MCF 10A (cell line): Measurements from ENCODE around the gene PARD3. TPM values are rescaled to one million over a fixed set of nuclear protein-coding genes. Genes with fewer than 3 reads are reported as not detected.

Source experiments
- BruUV-seq: library from RNA; stranded (reverse); fragments of 400-500 nt; replicated peaks from 2 replicates; lab custom pipeline; 2021; lab: Mats Ljungman, UMichigan
- CTCF ChIA-PET: fragments of 300-600 bp; sonication (Branson Sonifier 250); formaldehyde crosslinking; extraction: SDS; loops from one replicate; lab custom pipeline; 2021; ENCODE audit warnings: antibody characterized with exemption, inconsistent platforms; lab: Yijun Ruan, JAX
- POLR2A ChIA-PET: fragments of 300-600, 350-650 bp; sonication (Branson Sonifier 250); formaldehyde crosslinking; extraction: SDS; loops from one replicate; lab custom pipeline; 2020; ENCODE audit warnings: antibody characterized with exemption, inconsistent platforms; lab: Yijun Ruan, JAX
- DNase-seq: peaks from one replicate; pipeline ENCODE4 v3.0.0-alpha.2; 2018; ENCODE audit not compliant: unreplicated experiment
- H3K27ac Mint-ChIP-seq: one replicate; pipeline ENCODE4 v1.8.0; 2022; ENCODE audit warnings: mild to moderate bottlenecking, low read depth, mixed read lengths; ENCODE audit not compliant: unreplicated experiment
- H3K27me3 Mint-ChIP-seq: one replicate; pipeline ENCODE4 v1.8.0; 2022; ENCODE audit warnings: mixed read lengths; ENCODE audit not compliant: insufficient read depth, unreplicated experiment
- H3K36me3 Mint-ChIP-seq: one replicate; pipeline ENCODE4 v1.8.0; 2022; ENCODE audit warnings: mild to moderate bottlenecking, moderate library complexity, mixed read lengths; ENCODE audit not compliant: insufficient read depth, unreplicated experiment
- H3K4me1 Mint-ChIP-seq: one replicate; pipeline ENCODE4 v1.8.0; 2022; ENCODE audit warnings: mixed read lengths; ENCODE audit not compliant: insufficient read depth, unreplicated experiment
- H3K4me3 Mint-ChIP-seq: one replicate; pipeline ENCODE4 v1.8.0; 2022; ENCODE audit warnings: mild to moderate bottlenecking, moderate library complexity, mixed read lengths; ENCODE audit not compliant: unreplicated experiment
- H3K9me3 Mint-ChIP-seq: one replicate; pipeline ENCODE4 v1.8.0; 2022; ENCODE audit warnings: mixed read lengths; ENCODE audit not compliant: unreplicated experiment
- intact Hi-C: fragments of 100-400 bp; cut with micrococcal nuclease; formaldehyde crosslinking; loops from 2 replicates; pipeline ENCODE4 v1.14.1; 2022
- total RNA-seq: library from RNA; stranded (reverse); gene quantifications from 2 replicates; pipeline ENCODE4 v1.2.3, GENCODE V29; 2022
- TF ChIP-seq, protein P1 (sequence below): fragments of 200-600 bp; IDR thresholded peaks from one replicate; pipeline ENCODE4 v1.8.0; 2022; ENCODE audit warnings: antibody characterized with exemption, mild to moderate bottlenecking; ENCODE audit not compliant: unreplicated experiment

Gene PARD3
- total RNA-seq, 1 experiment from 2014 or later, result 70.0 TPM

DNA sequence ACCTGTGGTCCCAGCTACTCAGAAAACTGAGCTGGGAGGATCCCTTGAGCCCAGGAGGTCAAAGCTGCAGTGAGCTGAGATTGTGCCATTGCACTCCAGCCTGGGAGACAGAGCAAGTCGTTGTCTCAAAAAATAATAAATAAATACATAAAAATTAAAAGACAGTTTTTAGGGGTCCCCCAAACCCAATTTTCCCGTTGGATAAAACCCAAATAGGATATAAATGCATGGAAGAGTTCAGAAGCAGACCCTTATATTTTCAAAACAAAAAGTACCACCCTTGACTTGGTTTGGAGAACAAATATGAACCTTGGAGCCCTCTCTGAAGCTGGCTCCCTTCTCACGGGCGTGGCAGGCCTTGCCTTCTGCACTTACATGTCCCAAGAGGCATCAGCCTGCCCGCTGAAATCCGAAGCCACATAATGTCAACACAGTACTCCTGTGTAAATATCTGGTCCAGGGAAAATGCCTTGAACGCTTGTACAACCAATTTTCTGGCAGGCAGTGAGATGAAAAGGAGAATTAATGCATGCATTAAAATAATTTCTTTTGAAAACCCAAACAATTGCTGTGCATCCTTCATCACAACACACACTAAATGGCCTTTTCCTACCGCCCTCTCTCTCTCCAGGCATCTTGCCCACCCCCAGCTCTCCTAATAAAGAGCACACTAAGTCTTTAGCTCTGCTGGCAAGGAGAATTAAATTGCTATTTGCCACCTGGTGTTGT lies 46.4 kb upstream of the PARD3 start:
- CTCF ChIA-PET, result interaction anchor here (0.6 to 0.7 kb wide), 2 partner anchors 67 to 1555 kb away, joined by 3 read pairs; no protein-coding TSS in a partner anchor
- DNase-seq, result peak; percentile 48
- Mint-ChIP-seq H3K36me3 (no peaks in the 10 kb centered on the region), H3K27ac (no peak overlapping the region), H3K9me3 (no peaks in the 10 kb centered on the region), H3K4me1 (peaks cover 5% of the 10 kb centered on the region), H3K27me3 (peaks cover 11% of the 10 kb centered on the region), H3K4me3 (no peak overlapping the region)
- TF ChIP-seq, protein P1, sequence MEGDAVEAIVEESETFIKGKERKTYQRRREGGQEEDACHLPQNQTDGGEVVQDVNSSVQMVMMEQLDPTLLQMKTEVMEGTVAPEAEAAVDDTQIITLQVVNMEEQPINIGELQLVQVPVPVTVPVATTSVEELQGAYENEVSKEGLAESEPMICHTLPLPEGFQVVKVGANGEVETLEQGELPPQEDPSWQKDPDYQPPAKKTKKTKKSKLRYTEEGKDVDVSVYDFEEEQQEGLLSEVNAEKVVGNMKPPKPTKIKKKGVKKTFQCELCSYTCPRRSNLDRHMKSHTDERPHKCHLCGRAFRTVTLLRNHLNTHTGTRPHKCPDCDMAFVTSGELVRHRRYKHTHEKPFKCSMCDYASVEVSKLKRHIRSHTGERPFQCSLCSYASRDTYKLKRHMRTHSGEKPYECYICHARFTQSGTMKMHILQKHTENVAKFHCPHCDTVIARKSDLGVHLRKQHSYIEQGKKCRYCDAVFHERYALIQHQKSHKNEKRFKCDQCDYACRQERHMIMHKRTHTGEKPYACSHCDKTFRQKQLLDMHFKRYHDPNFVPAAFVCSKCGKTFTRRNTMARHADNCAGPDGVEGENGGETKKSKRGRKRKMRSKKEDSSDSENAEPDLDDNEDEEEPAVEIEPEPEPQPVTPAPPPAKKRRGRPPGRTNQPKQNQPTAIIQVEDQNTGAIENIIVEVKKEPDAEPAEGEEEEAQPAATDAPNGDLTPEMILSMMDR, result no peak
- POLR2A ChIA-PET, result no interaction called here
- intact Hi-C loops, result no loop called here
- no TSS peak for BruUV-seq

DNA sequence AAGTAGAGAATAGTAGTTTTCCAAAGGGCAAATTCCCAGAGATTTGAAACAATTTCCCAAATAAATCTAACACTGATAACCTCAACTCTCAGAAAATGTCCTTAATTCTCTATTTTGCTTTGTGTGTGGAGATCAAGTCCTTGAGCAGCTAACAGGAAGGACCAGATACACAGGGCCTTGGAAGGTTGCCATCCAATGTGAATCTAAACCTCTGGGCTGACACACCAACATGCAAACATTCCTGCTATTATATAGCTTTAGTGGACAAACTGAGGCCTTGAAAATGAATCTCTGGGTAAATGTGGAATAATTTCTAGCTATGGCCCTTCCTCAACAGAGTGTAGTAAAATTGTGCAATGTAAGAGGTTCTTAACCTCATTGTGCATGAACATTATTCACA lies 44.1 kb upstream of the PARD3 start:
- peaks cover 11% of the 10 kb centered on the region for H3K27me3 Mint-ChIP-seq
- TF ChIP-seq, protein P1, result no peak
- DNase-seq, result peak; percentile 3
- H3K36me3 Mint-ChIP-seq, result no peaks in the 10 kb centered on the region
- intact Hi-C loops, result no loop called here
- no peak overlapping the region for H3K4me3 Mint-ChIP-seq
- H3K27ac Mint-ChIP-seq, result no peak overlapping the region
- ChIA-PET POLR2A (interaction anchor here (0.8 kb wide), 1 partner anchor 95 kb away, joined by 3 read pairs; no protein-coding TSS in a partner anchor), CTCF (no interaction called here)
- no TSS peak for BruUV-seq
- H3K9me3 Mint-ChIP-seq, result no peaks in the 10 kb centered on the region
- peaks cover 3% of the 10 kb centered on the region for H3K4me1 Mint-ChIP-seq

DNA sequence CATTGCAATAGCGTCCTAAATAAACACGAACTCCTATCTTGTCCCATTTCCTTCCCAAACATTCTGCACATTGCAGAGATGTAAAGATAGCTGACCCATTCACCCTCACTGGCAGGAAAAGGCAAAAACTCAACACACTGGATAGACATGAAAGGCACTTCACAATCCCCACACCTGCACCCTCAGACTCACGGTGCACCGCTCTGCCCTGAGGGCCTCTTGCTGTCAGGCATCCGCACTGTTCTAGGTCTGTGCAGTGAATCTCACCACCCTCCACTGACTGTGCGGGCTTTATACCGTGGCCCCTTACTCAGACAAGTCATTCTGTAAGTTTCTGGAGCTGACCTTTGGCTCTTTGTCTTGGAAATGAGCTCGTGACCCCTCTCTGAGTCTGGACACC lies 42.9 kb upstream of the PARD3 start:
- no peak overlapping the region for H3K4me3 Mint-ChIP-seq
- intact Hi-C loops, result no loop called here
- POLR2A ChIA-PET, result no interaction called here
- H3K9me3 Mint-ChIP-seq, result no peaks in the 10 kb centered on the region
- TF ChIP-seq, protein P1, result no peak
- peaks cover 6% of the 10 kb centered on the region for H3K4me1 Mint-ChIP-seq
- H3K27me3 Mint-ChIP-seq, result peaks cover 11% of the 10 kb centered on the region
- no peak overlapping the region for H3K27ac Mint-ChIP-seq
- no peak for DNase-seq
- CTCF ChIA-PET, result no interaction called here
- H3K36me3 Mint-ChIP-seq, result no peaks in the 10 kb centered on the region
- BruUV-seq, result no TSS peak

DNA sequence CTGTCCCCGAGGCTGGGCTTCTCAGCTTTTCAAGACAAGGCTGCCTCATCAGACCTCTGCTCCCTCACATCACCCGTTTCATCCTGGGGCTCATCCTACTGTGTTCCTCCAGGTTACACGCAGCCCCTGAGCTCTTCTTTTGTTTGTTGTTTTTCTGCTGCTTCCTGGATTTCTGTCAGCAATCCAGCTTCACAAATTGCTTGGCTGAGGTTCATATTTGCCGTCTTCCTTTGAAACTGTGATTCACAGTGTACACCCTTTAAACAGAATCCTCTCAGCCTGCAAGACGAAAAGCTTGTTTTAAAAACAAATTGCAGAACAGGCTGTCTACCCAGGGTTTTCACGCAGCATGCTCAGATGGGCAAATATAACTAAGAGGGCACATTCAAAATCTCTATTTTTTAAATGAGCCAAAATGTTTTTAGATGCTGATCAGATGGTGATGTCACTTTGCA lies 39.1 kb upstream of the PARD3 start:
- ChIA-PET POLR2A (interaction anchor here (0.6 kb wide), 1 partner anchor 1565 kb away, joined by 4 read pairs; no protein-coding TSS in a partner anchor), CTCF (interaction anchor here (0.9 kb wide), 1 partner anchor 105 kb away, joined by 4 read pairs; no protein-coding TSS in a partner anchor)
- Mint-ChIP-seq H3K27ac (no peak overlapping the region), H3K4me1 (peaks cover 6% of the 10 kb centered on the region), H3K27me3 (peaks cover 11% of the 10 kb centered on the region), H3K4me3 (peak overlapping the region; percentile 6), H3K9me3 (no peaks in the 10 kb centered on the region), H3K36me3 (no peaks in the 10 kb centered on the region)
- TF ChIP-seq, protein P1, result no peak
- intact Hi-C loops, result no loop called here
- DNase-seq, result peak; percentile 63
- no TSS peak for BruUV-seq
